GM18951 (cell line): Measurements from ENCODE around the gene DPP8.
"Not testable (repeated sequence)": the region's sequence is repeated elsewhere in the genome, so short reads cannot be mapped to it uniquely, and the experiment has no call there.

Experiments
- POLR2A ChIP-seq: IDR thresholded peaks from 4 replicates; pipeline ENCODE4 v1.6.1; 2011; ENCODE audit warnings: mild to moderate bottlenecking; ENCODE audit not compliant: insufficient read length, insufficient read depth; ENCODE audit errors: extremely low read depth
- in situ Hi-C: fragments of 300-500 bp; cut with MboI; formaldehyde crosslinking; loops from one replicate; pipeline ENCODE4 v1.12.0; 2022; ENCODE audit warnings: low sequenced_read_pairs, mixed read lengths, inconsistent platforms; ENCODE audit not compliant: unreplicated experiment

DPP8 gene

DNA sequence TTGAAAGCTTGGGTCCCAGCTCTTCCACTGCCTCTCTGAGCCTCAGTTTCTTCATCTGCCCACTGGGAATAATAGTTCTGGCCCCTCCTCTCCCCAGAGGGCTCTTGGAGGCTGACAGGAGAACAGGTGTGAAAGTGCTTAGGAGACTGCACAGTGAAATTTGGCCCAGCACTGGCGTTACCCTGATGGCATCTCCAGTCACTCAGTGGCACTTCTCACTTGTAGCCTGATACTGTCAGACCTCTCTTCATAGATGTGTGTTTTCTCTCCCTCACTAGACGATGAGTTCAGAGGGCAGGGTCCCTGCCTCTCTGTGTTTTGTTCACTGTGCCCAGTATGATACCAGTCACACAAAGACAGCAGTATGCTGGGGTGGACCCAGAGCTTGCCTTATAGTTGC is 117.5 kb downstream of the DPP8 start:
- in situ Hi-C loops = no loop called here
- TF ChIP-seq POLR2A = no peak

DNA sequence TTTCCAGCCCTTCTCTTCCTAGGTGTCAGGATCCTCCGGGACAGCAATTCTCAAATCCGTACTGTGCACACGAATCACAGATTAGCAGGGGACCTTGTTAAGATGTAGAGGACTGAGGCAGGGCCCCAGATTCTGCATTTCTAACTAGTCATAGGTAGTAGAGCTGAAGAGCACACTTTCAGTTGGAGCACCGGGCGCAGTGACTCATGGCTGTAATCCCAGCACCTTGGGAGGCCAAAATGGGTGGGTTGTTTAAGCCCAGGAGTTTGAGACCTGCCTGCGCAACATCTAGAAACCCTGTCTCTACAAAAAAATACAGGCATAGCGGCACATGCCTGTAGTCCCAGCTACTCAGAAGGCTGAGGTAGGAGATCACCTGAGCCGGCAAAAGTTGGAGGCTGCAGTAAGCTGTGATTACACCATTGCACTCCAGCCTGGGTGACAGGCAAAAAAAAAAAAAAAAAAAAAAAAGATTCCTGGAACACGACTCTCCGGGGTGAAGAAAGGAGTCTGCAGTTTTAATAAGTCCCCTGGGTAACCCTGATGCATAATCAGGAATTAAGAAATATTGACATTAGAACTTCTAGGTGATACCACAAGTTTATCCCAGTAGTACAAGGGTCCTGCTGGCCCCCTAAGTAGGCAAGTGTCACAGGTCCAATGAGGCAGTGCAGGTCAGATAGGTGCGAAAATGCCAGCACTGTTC is 118.3 kb downstream of the DPP8 start:
- in situ Hi-C loops = no loop called here
- TF ChIP-seq POLR2A = no peak

DNA sequence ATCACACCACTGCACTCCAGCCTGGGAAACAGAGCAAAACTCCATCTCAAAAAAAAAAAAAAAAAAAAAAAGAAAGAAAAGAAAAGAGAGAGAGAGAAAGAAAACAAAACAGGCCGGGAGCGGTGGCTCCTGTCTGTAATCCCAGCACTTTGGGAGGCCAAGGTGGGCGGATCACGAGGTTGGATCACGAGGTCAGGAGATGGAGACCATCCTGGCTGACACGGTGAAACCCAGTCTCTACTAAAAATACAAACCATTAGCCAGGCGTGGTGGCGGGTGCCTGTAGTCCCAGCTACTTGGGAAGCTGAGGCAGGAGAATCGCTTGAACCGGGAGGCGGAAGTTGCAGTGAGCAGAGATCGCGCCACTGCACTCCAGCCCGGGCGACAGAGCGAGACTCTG is 119.0 kb downstream of the DPP8 start:
- in situ Hi-C loops = not testable (repeated sequence)

- TF ChIP-seq POLR2A = no peak
- in situ Hi-C loops = no loop called here
These were observed 120.5 kb downstream of the DPP8 start for GRCh38 chr15:65396965-65397317.

DNA sequence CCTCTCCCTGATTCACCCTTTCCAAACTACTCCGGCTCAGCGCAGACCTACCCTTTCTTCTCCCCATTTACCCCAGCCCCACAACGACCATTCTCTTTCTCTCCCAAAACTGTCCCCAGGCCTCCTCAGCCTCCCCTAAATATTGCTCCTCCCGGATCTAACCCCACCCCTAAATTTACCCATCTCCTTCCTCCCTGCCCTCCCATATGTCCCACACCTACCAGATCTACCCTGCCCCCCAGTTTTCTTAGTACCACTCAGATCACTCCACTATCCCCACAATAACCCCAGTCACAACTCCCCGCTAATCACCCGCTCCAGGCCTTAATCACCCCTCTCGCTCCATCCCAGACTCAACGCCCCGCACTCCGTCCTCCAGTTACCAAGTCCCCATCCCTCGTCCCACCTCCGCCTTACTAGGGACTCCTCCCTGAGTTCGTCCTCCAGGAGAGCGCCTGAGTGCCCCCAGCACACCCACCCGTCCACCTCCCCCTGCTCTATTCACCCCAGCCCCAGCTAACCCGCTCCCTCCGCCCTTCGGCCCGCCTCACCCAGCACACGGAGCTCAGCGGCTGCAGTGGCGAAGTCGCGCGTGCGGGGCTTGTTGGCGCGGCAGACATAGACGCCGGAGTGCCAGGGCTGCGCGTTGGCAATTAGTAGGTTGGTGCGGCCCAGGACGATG is 121.1 kb downstream of the DPP8 start:
- no peak for TF ChIP-seq POLR2A
- in situ Hi-C loops = no loop called here

GRCh38 chr15:65395567-65396202 is 121.8 kb downstream of the DPP8 start:
- in situ Hi-C loops = no loop called here
- no peak for TF ChIP-seq POLR2A

GRCh38 chr15:65394936-65395335 is 122.6 kb downstream of the DPP8 start:
- TF ChIP-seq POLR2A = no peak
- in situ Hi-C loops = no loop called here

DNA sequence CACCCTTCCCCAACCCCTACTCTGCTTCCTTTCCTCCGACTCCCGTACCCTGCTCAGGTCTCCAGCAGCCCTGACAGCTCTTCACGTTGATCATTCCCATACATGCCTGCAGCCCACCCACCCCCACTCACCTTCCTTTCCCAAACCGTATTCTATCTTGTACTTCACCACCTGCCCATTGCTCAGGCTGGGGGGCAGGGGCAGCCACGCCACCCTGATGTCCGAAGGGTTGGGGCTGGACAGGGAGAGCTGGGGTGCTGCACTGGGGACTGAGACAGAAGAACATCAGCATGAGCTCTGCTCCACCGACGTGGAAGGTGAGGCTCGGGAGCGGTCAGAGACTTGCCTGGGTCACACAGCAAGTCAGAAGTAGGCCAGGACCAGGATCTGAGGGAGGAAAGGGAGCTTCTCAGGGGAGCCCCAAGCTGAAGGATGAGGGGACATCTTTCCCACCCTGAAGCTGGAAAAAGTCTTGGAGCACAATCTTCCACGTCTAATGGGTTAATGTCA is 123.2 kb downstream of the DPP8 start:
- TF ChIP-seq POLR2A = no peak
- in situ Hi-C loops = no loop called here

GRCh38 chr15:65393557-65393956 is 123.9 kb downstream of the DPP8 start:
- in situ Hi-C loops = no loop called here
- no peak for TF ChIP-seq POLR2A

- in situ Hi-C loops = no loop called here
- no peak for TF ChIP-seq POLR2A
These were observed 124.4 kb downstream of the DPP8 start for GRCh38 chr15:65393091-65393490.
